HT-29 (cell line): Measurements from ENCODE around the gene DIP2B. TPM values are rescaled to one million over a fixed set of nuclear protein-coding genes. Genes with fewer than 3 reads are reported as not detected.

Experiments used
- DNase-seq: peaks from one replicate; pipeline ENCODE4 v3.0.0-alpha.2; 2015; ENCODE audit warnings: low spot score
- total RNA-seq: library from RNA; depleted of rRNA; stranded (reverse); fragments of >200 nt; shearing (Covaris generic); gene quantifications from 2 replicates; pipeline ENCODE4 v1.2.3, GENCODE V29; 2014

The DIP2B gene
- total RNA-seq, 1 experiment from 2014 or later: 21.4 TPM

DNA sequence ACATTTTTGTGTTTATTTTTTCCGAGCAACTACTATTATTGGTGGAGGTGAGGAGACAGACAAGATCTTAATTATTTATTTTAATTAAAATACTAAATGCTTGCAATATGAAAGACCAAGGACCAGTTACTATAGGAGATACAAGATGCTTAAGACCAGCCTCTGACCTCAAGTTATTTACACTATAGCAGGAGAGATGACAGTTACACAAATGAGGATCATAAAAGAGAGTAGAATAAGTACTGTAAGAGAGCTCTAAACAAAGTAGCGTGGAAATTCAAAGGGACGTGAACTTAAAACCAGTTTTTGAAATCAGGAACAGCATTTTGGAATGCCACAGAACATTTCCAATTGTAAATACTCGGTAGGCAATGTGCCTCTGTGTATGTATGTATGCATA is 131.1 kb downstream of the DIP2B start:
- no peak for DNase-seq

DNA sequence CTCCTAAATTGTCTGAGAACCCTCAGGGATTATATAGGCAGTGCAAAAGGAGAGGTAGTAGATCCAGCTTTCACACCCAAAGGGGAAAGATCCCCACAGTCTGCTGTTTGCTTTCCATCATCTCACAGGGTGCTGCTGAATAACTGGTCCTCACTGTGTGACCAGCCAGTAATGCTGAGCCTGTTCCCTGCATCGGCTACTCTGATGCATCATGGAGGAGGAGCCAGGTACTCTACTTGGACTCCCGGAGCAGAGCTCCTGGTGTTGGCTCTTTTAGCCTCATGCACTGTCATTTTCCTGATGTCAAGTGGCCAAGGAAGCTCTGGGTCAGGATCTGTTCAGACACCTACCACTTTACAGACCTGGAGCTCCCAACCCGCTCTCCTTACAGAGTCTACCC is 131.7 kb downstream of the DIP2B start:
- no peak for DNase-seq

DNA sequence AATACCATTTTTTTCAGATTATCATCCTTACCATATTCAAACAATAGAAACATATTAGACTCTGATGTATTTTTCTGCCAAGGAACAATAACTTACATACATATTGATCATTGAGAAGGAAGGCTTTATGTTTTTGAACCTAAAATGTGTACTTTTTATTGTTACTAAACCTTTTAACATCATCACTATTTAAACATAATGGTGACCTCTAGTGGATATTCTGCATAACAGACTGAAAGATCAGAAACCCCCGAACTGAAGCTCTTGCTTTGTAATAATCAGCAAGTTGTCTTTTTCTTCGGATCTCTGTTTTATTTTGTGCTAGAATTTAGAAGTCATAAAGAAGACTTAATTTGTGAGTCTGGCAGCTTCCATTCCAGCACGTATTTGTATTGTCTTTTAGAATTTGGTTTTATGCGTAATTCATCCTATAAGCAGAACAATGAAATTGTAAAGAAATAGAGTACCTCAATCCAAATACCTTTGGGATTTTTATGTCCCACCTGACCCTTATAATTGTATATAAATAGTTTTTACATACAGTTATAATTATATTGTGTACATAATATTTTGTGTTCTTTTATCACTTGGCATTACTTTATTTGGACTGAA is 133.2 kb downstream of the DIP2B start:
- peak; percentile 56 for DNase-seq

DNA sequence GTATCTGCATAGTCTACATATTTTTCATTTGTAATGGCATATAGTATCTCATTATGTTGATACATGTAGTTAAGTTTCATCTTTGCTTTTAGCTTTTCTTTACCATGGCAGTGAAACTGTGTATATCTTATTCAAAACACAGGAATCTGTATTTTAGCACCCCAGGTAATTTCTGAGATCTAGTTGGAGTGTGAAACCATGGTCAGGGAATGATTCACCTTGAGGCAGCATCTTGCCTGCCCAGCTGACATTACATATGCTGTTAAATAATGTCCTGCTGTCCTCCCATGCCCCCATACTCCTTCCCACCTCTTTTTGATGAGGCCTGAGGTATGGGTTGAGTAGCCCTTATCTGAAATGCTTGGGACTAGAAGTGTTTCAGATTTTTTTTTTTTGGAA is 133.7 kb downstream of the DIP2B start:
- DNase-seq: no peak

DNA sequence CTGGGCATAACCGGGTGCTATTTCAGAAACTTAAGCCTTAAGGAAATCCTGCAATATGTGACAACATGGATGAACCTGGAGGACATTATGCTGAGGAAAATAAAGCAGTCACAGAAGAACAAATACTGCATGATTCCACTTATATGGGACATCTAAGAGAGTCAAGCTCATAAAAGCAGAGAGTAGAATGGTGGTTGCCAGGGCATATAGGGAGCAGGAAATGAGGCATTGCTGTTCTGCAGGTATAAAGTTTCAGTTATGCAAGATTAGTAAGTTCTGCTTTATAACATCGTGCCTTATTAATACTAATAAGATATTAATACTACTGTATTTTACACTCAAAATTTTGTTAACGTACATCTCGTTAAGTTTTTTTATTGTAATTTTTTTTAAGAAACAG is 134.9 kb downstream of the DIP2B start:
- DNase-seq: no peak

DNA sequence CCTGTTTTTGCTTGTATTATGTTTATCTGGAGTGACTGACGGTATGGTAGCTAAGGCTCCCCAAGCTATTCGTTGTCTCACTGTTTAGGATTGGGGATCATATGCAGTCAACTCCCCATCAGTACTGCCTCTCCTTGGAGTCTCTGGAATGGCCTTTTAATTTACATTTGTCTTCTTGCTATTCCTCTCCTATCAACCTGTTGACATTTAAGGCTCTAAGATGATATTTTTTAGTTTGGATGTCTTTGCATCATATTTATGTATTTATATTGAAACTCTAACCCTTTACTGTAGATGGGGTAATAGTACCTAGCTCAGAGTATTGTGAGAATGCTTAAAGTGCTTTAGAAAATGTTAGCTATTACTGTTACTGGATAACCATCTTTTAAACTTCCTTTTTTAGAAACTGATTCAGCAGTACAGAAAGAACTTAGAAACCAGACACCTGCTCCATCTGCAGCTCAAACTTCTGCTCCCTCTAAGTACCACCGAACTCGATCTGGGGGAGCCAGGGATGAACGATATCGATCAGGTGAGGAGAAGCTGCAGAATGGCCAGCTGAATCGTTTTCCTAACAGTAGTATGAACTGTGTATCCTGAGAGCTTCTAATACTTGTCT is 135.6 kb downstream of the DIP2B start:
- DNase-seq: no peak

DNA sequence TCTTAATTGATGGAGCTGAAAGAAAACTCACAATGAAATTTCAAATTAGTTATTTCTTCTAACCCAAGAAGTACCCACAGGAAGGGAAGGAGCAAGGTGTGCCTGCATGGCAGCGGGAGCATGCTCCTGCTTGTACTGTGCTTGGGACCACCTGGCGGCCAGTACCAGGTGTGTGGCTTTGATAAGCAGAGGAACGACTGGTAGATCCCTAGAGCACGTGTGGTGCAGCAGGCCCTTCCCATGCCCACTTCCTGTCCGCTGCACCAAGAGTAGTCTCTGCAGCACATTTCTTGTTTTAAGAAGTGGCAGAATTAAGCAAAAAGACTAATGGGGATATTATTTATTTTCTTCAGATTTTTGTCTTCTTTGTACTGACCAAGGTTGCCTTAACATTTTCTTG is 136.8 kb downstream of the DIP2B start:
- DNase-seq: no peak

DNA sequence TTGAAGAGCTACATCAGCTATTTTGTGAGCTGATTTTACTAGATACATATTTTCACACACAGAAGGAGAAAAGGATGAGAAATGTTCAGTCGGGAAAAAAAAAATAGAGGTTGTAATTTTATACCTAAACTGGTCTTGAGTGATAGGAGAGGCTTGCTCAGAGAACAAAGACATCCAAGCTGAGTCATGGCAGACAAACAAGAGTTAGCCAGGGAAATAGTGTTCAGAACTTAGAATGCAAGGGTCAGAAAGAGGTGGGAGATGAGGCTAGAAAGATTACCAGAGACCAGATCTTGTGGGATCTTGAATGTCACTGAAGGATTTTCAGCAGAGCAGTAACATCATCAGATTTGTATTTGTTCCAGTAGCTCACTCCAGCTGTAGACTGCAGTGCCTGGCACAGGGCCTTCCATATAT is 137.3 kb downstream of the DIP2B start:
- no peak for DNase-seq

DNA sequence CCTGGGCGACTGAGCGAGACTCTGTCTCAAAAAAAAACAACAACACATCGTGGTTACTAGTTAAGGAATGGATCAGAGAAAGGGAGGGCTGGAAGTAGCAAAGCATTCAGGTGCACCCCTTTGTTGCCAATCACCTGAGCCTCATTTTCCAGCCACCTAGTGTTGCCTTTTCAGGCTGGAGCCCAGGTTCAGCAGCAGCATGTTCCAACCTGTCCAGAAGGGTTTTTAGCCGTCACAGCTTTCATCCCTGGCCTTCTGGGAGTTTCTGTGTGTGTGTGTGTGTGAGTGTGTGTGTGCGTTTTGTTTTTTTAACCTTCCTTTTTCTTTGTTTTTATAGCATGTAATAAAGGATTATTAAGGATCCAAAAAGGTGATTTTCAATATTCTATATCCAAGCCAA is 138.0 kb downstream of the DIP2B start:
- no peak for DNase-seq

DNA sequence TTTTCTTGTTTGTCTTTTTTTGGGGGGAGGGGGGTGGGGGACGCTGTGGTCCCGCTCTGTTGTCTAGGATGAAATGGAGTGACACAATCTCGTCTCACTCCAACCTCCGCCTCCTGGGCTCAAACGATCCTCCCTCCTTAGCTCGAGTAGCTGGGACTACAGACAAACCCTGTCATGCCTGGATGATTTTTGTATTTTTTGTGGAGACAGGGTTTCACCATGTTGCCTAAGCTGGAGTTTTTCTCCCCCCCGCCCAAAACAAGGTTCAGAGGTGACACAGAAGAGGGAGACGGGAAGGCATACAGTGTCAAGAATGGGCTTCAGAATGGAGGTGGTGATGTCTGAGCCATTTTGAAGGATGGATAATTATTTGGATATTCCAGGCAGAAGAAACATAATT is 142.2 kb downstream of the DIP2B start:
- no peak for DNase-seq

DNA sequence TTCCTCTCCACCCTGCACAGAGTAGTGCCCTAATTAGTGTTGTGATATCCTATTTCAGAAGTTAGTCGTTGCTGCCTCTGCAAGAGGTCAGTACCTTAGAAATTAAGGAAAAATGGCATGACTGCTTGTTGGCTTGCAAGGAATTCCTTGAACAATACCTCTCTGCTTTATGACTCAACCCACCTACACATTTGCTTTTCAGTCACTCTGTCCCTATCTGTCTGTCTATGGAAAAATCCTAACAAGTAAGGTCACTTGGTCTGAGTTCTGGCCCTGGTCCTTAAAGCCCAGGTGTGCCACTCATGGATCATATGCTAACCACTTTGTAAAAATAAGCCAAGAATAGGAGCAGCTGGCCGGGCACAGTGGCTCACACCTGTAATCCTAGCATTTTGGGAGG is 142.7 kb downstream of the DIP2B start:
- no peak for DNase-seq

DNA sequence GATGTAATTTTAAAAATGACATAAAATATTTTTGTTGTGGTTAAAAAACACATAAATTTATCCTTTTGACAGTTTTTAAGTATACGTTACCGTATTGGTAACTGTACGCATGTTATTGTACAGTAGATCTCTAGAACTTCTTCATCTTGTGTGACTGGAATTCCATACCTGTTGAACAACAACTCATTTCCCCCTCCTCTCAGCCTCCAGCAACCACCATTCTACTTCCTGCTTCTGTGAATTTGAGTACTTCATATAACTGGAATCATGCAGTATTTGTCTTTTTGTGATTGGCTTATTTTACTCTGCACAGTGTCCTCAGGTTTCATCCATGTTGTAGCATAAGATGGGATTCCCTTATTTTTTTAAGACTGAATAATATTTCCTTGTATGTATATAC is 145.5 kb downstream of the DIP2B start:
- DNase-seq: no peak

DNA sequence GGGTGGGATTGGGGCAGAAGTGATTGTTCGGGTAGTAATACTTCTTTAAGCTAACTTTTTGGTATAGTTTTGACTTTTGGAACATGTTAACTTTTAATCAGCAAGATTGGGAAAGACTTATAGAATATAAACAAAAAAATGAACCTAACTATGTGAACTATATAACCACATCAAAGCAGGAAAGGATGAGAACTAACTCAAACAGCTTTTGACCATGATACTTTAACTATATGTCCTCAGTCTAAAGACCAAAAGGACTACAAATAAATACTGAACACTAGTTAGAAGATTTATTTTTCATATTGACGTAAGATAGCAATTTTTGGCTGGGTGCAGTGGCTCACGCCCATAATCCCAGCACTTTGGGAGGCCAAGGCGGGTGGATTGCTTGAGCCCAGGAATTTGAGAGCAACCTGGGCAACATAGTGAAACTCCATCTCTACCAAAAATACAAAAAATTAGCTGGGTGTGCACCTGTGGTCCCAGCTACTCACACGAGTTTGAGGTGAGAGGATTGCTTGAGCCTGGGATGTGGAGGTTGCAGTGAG is 150.7 kb downstream of the DIP2B start:
- no peak for DNase-seq

DNA sequence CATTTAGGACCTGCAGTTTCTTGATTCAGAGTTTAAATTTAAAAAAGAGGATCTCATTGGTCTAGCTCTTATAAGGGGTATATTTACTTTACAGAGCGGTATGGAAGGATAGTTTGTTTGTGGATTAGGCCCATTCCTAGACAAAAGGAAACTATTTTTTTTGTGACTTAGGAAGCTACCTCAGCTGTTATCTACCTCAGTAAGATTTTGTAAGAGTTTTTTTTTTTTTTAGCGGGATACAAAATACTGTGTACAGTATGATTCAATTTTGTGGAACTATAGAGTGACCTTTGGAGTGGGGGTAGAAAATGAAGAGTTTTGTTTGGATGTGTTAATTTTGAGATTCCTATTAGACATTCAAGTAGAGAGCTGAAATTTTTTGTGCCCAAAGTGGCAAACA is 154.5 kb downstream of the DIP2B start:
- no peak for DNase-seq

DNA sequence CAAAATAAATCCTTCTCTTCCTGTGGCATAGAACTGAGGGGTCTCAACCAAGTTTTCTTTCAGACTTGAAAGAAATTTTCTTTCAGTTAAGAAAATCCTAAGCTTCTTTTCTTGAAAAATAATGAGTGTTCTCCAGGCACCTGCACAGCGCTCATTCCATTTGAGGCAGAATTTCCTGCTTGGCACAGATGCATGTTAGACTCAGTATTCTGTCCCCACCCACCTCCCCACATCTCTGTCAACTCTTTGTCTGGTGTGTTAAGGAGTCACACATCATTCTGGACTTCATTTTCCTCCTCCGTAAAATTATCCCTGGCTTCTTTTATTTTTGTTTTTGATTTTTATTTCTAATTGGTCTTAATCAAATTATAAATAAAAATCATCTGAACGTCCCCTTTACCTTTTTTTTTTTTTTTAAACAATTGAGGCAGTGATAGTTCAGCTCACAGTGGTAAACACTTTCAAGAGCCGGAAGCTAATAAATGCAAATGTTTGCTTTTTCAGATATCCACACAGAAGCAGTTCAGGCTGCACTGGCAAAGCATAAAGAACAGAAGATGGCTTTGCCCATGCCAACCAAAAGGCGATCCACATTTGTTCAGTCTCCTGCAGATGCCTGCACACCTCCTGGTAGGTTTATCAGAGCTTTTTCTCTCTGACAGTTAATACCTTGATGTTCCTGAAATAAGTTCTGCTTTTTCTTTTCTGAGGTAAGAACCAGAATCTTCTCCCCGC is 155.1 kb downstream of the DIP2B start:
- DNase-seq: no peak

DNA sequence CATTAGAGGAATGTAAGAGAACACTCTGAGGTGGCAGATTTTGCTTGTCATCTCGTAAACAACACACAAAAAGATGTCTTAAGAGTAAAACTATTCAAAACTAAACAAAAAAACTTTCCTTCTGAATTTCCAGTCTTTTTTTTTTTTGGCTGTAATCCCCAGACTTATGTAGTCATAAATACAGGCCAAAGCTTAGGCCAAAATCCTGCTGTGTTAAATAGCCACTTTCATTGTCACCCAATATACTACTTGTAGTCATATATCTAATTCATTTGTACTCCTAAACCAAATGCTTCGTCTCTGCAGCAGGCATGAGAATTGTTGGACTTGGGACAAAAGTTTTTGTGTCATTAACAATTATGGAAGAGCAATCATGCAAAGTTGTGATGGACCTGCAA is 155.6 kb downstream of the DIP2B start:
- DNase-seq: no peak

DNA sequence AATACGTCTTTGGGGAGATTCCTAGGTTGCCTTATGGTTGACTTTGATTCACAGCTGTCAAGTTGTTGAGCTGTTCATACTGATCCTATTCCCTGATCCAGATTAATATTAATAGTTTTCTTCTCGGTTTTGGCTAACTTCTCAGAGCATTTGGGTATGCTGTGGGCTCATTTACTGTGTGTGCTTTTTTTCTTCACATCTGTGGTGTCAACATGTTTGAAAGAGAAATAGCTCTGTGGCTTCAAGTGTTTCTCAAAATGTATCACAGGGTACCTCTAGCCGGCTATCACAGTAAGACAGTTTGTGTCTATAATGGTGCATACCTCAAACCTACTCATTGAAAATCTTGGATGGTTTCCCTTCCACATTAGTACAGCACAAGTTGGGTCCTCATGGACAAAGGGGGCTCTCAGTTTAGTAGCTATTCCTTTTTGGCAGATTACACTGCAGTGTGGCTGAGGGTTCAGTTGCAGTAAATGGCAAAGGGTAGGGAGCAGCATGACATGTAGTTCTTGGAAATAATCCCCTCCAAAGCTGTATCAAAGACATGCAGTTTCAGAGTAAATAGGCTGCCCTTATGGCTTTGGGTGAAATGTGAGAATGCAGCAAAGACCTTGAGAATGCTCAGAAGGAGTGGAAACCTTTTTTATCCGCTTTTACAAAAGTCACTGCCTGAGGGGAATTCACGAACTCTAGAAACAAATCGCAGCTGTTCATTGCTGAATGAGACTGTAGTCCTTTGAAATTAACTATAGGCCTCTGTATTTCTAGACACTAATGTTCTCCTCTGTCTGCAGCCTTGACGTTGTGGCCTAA is 156.7 kb downstream of the DIP2B start:
- DNase-seq: no peak

DNA sequence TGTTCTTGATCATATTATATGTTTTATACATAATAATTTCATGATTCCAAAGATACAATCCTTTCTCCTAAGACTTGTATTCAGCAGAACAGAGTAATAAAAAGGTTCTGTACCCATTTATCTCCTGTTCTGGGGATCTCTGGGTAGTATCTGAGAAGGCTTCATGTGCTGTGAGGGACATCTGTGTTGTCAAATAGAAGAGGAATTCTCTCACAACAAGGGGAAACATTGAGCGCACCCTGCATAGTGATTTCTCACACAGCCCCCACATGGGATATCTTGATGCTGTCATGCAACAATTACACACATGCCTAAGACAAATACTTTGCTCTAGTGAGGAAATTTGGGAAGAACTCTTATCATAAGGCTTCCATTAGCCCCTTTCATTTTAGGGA is 157.3 kb downstream of the DIP2B start:
- no peak for DNase-seq

DNA sequence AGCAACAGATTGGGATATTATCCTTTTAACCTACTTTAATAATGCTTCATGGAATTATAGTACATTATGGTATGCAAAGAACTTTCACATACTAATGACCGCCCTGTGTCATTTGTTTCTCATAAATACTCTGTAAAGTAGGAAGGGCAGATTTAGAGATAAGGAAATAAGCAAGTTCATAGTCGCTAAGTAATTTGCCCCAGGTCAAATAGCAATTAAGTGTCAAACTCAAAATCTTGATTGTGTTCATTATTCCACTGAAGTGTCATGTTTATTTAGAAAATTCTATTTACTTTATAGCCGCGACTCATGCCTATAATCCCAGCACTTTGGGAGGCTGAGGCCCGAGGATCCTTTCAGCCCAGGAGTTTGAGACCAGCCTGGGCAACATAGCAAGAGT is 160.4 kb downstream of the DIP2B start:
- DNase-seq: no peak

DNA sequence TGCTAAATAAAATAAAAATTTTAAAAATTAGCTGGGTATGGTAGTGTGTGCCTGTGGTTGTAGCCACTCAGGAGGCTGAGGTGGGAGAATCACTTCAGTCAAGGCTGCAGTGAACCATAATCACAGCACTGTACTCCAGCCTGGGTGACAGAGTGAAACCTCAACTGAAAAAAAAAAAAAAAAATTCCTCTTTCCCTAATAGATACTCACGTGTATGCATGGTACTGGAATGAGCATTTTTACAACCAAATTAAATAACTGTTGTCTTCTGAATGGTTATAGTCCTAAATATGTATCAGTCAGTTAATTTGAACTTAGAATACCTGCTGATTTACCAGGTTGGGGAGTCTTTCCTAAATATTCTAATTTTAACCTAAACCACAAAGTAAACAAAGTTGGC is 160.8 kb downstream of the DIP2B start:
- no peak for DNase-seq

DNA sequence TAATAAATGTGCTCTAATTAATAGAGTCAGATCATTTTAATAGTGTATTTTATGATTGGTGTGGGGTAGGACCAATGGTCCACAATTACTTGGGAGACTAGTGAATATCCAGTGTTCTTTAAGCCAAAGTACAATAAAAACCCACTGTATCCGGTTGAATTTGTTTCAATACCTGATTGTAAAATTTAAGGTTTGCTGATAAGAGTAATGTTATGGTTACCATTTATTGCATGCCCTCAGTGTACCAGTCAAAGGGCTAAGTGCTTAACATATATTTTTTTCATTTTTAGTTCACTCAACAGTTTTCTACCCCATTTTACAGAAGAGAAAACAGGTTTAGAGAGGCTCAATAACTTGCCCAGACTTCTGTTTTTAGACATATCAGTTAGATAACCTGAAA is 161.2 kb downstream of the DIP2B start:
- DNase-seq: no peak

DNA sequence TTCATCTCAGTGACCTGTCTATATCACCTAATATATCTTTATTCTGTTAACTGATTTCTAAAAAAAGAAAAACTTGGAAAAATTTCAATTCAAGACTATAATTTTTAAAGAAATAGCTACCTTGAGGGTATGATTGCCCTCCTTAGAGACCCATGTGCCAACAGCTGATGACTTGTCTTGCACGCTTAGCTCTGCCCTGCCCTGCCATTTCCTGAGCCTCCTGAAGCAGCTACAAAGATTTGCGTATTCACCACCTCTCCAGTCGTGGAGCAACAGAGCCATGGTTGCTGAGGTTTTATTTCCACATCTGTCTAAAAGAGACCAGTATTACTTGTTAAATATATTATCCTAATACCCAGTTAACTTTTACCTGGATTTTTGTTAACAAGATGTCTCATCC is 167.4 kb downstream of the DIP2B start:
- DNase-seq: no peak
